GM18861 (cell line): ENCODE measurements around the gene HABP4.

ENCODE experiments used
- ATAC-seq: cut with Tn5 transposase; IDR thresholded peaks from one replicate; pipeline ENCODE4 v1.9.1; 2021; ENCODE audit not compliant: unreplicated experiment

Gene HABP4, protein sequence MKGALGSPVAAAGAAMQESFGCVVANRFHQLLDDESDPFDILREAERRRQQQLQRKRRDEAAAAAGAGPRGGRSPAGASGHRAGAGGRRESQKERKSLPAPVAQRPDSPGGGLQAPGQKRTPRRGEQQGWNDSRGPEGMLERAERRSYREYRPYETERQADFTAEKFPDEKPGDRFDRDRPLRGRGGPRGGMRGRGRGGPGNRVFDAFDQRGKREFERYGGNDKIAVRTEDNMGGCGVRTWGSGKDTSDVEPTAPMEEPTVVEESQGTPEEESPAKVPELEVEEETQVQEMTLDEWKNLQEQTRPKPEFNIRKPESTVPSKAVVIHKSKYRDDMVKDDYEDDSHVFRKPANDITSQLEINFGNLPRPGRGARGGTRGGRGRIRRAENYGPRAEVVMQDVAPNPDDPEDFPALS

GRCh38 chr9:96449845-96450612 lies at the start of gene HABP4:
HABP4 (plus strand) TSS chr9:96450169; CDS start chr9:96450280, 111 bp downstream.
- peak; percentile 92 for ATAC-seq

DNA sequence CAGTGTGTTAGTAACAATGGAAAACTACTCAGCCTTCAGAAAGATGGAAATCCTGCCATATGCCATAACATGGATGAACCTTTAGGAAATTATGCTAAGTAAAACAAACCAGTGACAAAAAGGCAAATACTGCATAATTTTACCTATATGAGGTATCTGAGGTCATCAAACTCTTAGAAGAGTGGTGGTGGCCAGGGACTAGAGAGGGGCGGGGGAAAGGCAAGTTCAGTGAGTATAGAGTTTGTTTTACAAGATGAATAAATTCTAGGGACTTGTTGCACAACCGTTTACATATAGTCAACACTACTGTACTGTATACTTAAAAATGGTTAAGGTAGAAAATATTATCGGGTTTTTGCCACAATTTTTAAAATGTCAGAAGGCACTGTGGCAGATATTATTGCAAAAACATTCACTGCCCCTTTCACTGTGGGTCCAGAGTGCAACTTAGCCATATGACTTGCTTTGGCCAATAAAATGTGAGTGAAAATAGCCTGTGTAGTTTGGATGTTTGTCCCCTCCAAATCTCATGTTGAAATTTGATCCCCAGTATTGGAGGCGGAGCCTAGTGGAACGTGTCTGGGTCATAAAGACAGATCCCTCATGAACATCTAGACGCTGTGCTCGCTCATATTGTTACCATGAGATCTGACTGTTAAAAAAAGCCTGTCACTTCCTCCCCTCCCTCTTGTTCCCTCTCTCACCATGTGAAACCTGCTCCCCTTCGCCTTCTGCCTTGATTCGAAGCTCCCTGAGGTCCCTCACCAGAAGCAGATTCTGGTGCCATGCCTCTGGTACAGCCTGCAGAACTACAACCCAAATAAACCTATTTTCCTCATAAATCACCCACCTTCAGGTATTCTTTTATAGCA lies 41.3 kb upstream of the HABP4 start:
- no peak for ATAC-seq

DNA sequence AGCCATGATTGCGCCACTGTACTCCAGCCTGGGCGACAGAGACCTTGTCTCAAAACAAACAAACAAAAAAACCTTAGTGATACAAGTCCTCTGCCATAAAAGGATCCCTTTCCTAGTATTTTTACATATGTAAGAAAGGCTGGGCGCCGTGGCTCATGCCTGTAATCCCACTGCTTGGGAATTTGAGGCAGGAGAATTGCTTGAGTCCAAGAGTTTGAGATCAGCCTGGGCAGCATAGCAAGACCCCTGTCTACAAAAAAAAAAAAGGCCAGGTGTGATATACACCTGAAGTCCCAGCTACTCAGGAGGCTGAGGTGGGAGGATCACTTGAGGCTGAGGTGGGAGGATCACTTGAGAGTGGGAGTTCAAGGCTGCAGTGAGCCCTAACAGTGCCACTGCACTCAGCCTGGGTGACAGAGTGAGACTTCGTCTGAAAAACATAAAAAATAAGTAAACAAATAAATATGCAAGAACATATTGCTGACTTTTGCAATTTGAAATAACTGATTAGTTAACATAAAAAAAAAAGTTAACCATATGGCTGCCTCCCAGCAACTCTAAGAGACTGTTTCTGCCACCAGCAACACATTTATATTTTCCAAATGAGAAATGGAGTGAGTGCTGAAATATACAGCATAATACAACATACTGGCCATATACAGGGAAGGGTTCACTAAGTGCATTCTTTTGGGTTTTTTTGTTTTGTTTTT lies 38.7 kb upstream of the HABP4 start:
- no peak for ATAC-seq

- no peak for ATAC-seq
These were observed 37.6 kb upstream of the HABP4 start for GRCh38 chr9:96412174-96412913.

- ATAC-seq: no peak
These were observed 36.4 kb upstream of the HABP4 start for GRCh38 chr9:96413302-96414221.

DNA sequence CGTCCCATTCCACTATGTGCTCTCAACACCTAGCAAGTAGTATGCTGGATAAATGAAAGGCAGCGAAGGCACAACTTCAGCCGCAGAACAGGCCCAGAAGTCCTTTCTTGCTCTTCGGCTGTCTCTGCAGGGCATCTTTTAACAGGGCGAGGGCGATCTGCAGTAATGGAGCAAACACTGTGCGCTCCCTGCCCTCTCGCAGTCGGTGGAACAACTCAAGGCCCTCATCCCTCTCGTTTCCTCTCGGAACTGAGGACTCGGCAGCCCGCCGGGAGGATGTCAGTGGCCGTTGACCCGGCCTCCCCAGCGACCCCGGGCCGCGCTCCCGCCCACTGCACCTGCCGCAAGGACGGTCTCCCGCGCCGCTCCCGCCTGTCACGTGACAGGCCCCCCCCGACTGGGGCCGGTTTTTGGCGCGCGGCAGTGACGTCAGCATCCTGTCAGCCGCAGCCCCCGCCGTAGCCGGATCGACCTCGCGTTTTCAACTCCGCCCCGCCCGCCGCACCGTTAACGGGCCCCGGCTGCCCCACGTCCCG lies 32.9 kb upstream of the HABP4 start:
- ATAC-seq: no peak

- ATAC-seq: no peak
These were observed 32.3 kb upstream of the HABP4 start for GRCh38 chr9:96417661-96418082.

GRCh38 chr9:96418083-96418919 lies 31.7 kb upstream of the HABP4 start, which contains the start of gene ZNF367:
ZNF367 (minus strand) TSS chr9:96418370; CDS start chr9:96418032, 338 bp downstream.
- ATAC-seq: peak; percentile 46

DNA sequence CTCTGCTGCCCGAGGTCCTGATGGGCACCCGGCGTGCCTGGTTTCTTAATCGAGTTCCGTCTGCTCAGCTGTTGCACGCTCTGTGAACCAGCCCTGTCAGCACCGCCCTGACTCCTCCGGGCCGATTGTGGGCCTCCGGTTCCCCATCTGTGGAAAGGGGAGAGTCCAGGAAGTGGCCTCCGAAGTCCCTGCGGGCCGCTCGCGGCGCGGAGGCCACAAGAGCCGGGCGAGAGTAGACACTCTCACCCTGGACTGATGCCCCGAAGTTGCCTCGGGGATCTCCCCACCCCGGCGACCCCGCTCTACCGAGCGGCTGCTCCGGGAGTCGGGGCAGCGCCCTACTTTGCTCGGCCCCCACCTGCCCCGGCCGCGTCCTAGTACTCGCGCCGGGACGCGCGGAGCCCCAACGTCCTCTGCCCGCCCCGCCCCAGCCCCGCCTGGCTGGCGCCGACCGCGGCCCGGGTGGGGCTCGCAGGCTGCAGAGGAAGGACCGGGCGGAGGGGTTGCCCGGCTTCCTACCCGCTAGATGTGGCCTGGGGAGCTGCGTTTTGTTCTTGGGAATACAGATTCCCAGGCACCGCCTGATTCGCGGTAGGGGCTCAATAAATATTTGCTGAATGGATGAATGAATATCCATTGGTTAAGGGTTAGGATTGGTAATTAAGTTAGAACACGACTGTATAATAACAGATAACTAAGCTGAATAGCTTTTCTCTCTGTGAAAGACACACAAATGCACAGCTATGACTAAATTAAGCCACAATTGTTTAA lies 30.9 kb upstream of the HABP4 start:
- ATAC-seq: peak; percentile 25

GRCh38 chr9:96419691-96419969 lies 30.3 kb upstream of the HABP4 start:
- ATAC-seq: no peak

GRCh38 chr9:96420468-96421219 lies 29.3 kb upstream of the HABP4 start:
- ATAC-seq: peak; percentile 21

DNA sequence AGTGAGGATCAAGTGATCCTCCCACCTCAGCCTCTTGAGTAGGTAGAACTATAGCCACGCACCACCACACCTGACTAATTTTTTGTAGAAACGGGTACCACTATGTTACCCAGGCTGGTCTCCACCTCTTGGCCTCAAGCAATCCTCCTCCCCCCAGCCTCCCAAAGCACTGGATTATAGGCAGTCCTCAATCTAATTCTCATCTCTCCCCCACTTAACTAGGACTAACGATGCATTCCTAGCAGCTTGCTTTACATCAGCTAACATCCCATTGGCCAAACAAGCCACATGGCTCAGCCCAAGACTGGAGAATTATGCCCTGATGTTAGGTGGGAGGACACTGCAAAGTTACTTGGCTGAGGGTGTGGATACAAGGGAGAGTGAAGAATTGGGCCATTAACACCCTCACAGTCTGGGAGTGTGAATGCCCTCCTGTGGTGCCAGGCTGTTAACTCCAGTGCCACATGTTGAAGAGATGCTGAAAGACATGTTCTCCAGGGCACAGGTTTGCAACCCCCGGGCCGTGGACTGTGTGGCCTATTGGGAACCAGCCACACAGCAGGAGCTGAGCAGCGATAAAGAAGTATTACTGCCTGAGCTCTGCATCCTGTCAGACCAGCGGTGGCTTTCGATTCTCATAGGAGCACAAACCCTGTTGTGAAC lies 26.5 kb upstream of the HABP4 start:
- ATAC-seq: no peak

GRCh38 chr9:96423985-96424336 lies 26.0 kb upstream of the HABP4 start:
- ATAC-seq: no peak

GRCh38 chr9:96425500-96426169 lies 24.3 kb upstream of the HABP4 start:
- ATAC-seq: no peak

GRCh38 chr9:96429732-96430131 lies 20.2 kb upstream of the HABP4 start:
- ATAC-seq: no peak
